GM19467 (cell line): ENCODE measurements around the gene TBC1D14.

Experiments used
- ATAC-seq: cut with Tn5 transposase; IDR thresholded peaks from one replicate; pipeline ENCODE4 v1.9.1; 2021; ENCODE audit warnings: mild to moderate bottlenecking, moderate library complexity; ENCODE audit not compliant: unreplicated experiment

Gene TBC1D14

GRCh38 chr4:6944301-6945051 is 34.9 kb downstream of the TBC1D14 start:
- ATAC-seq: no peak

GRCh38 chr4:6945052-6945409 is 35.4 kb downstream of the TBC1D14 start:
- no peak for ATAC-seq

- no peak for ATAC-seq
Observed at GRCh38 chr4:6946497-6946896, 36.9 kb downstream of the TBC1D14 start.

GRCh38 chr4:6948134-6948460 is 38.5 kb downstream of the TBC1D14 start:
- ATAC-seq: no peak

- no peak for ATAC-seq
Observed at GRCh38 chr4:6951880-6952381, 42.3 kb downstream of the TBC1D14 start.

- ATAC-seq: no peak
Observed at GRCh38 chr4:6953751-6954380, 44.2 kb downstream of the TBC1D14 start.

GRCh38 chr4:6955261-6955911 is 45.8 kb downstream of the TBC1D14 start:
- ATAC-seq: no peak

GRCh38 chr4:6956087-6956433 is 46.4 kb downstream of the TBC1D14 start:
- ATAC-seq: no peak

GRCh38 chr4:6956434-6957147 is 47.0 kb downstream of the TBC1D14 start:
- ATAC-seq: no peak

- no peak for ATAC-seq
Observed at GRCh38 chr4:6957148-6957520, 47.5 kb downstream of the TBC1D14 start.

- no peak for ATAC-seq
Observed at GRCh38 chr4:6957994-6958393, 48.4 kb downstream of the TBC1D14 start.

GRCh38 chr4:6959261-6959660 is 49.6 kb downstream of the TBC1D14 start:
- ATAC-seq: no peak

- no peak for ATAC-seq
Observed at GRCh38 chr4:6960154-6960553, 50.5 kb downstream of the TBC1D14 start.

GRCh38 chr4:6960628-6961412 is 51.2 kb downstream of the TBC1D14 start:
- no peak for ATAC-seq

GRCh38 chr4:6961496-6962210 is 52.0 kb downstream of the TBC1D14 start:
- no peak for ATAC-seq

GRCh38 chr4:6962211-6963041 is 52.8 kb downstream of the TBC1D14 start:
- no peak for ATAC-seq

- no peak for ATAC-seq
Observed at GRCh38 chr4:6963139-6963611, 53.5 kb downstream of the TBC1D14 start.

- ATAC-seq: no peak
Observed at GRCh38 chr4:6964858-6965257, 55.2 kb downstream of the TBC1D14 start.

GRCh38 chr4:6965329-6965728 is 55.7 kb downstream of the TBC1D14 start:
- no peak for ATAC-seq
